NCI-H446 (cell line): Measurements from ENCODE around the gene POLG.

Experiments used
- DNase-seq, 2 experiments: peaks; one replicate each; lab custom pipeline; 2025; lab: John Stamatoyannopoulos, UW

POLG gene

GRCh38 chr15:89370120-89370977, 35.7 kb upstream of the POLG start:
- DNase-seq, result no peak

GRCh38 chr15:89369341-89369947, 34.8 kb upstream of the POLG start:
- DNase-seq, result no peak

- no peak for DNase-seq
Observed at GRCh38 chr15:89368566-89369223, 34.1 kb upstream of the POLG start.

GRCh38 chr15:89367485-89368451, 33.1 kb upstream of the POLG start:
- DNase-seq, result no peak

GRCh38 chr15:89366656-89367393, 32.2 kb upstream of the POLG start:
- no peak for DNase-seq

GRCh38 chr15:89365462-89366065, 30.9 kb upstream of the POLG start:
- no peak for DNase-seq

- peak in 1 of 2 experiments; percentile 39 for DNase-seq
Observed at GRCh38 chr15:89364741-89365450, 30.3 kb upstream of the POLG start.

- peak; percentile 40 to 53 for DNase-seq
Observed at GRCh38 chr15:89364341-89364740, 29.7 kb upstream of the POLG start.

- no peak for DNase-seq
Observed at GRCh38 chr15:89363770-89364169, 29.1 kb upstream of the POLG start.

GRCh38 chr15:89363133-89363532, 28.5 kb upstream of the POLG start:
- no peak for DNase-seq

- DNase-seq, result peak; percentile 65 to 82
Observed at GRCh38 chr15:89362203-89363101, 27.8 kb upstream of the POLG start.

GRCh38 chr15:89361451-89362202, 27.0 kb upstream of the POLG start:
- DNase-seq, result peak; percentile 66 to 76

- DNase-seq, result no peak
Observed at GRCh38 chr15:89360294-89360971, 25.8 kb upstream of the POLG start.

GRCh38 chr15:89359471-89360293, 25.1 kb upstream of the POLG start:
- no peak for DNase-seq

- DNase-seq, result peak; percentile 42 to 82
Observed at GRCh38 chr15:89358755-89359439, 24.3 kb upstream of the POLG start.

- no peak for DNase-seq
Observed at GRCh38 chr15:89358435-89358754, 23.8 kb upstream of the POLG start.
